Aorta (tissue), 5 donors: ENCODE data around the gene LRMDA. TPM values are rescaled to one million over a fixed set of nuclear protein-coding genes. Genes with fewer than 3 reads are reported as not detected.

Experiments used
- ATAC-seq: fragments of 200-7000 bp; cut with Tn5 transposase; one replicate; pipeline ENCODE4 v1.9.1; 2022; ENCODE audit warnings: moderate library complexity; ENCODE audit not compliant: low FRiP score
- DNase-seq, 2 donors: peaks; one replicate each; pipeline ENCODE4 v3.0.0-alpha.2; 2020
- H3K27ac ChIP-seq, 2 donors: one replicate each; pipeline ENCODE4 v1.5.1; 2013; ENCODE audit warnings: low read length in 2 of 2, mild to moderate bottlenecking in 2 of 2, moderate library complexity in 2 of 2, control low read depth in 1 of 2, inconsistent platforms in 1 of 2, low read depth in 1 of 2
- H3K27me3 ChIP-seq, 2 donors: one replicate each; pipeline ENCODE4 v1.6.1; 2013; ENCODE audit warnings: control low read depth in 1 of 2, low read length in 1 of 2, mild to moderate bottlenecking in 1 of 2, moderate library complexity in 1 of 2; ENCODE audit not compliant: insufficient read depth in 2 of 2, control insufficient read depth in 1 of 2
- H3K36me3 ChIP-seq, 2 donors: one replicate each; pipeline ENCODE4 v1.6.1; 2013; ENCODE audit warnings: control low read depth in 1 of 2, low read length in 1 of 2, mild to moderate bottlenecking in 1 of 2; ENCODE audit not compliant: insufficient read depth in 2 of 2, control insufficient read depth in 1 of 2
- H3K4me1 ChIP-seq, 2 donors: one replicate each; pipeline ENCODE4 v1.6.1; 2013; ENCODE audit warnings: low read length in 2 of 2, control low read depth in 1 of 2, mild to moderate bottlenecking in 1 of 2, moderate library complexity in 1 of 2; ENCODE audit not compliant: insufficient read depth in 2 of 2, control insufficient read depth in 1 of 2
- H3K4me3 ChIP-seq, 2 donors: one replicate each; pipeline ENCODE4 v1.5.1; 2013; ENCODE audit warnings: low read length in 2 of 2, control low read depth in 1 of 2, mild to moderate bottlenecking in 1 of 2
- H3K9me3 ChIP-seq: one replicate; pipeline ENCODE4 v1.6.1; 2013; ENCODE audit warnings: mild to moderate bottlenecking, low read length; ENCODE audit not compliant: control insufficient read depth
- WGBS, 2 donors: extraction: QIAGEN DNeasy Blood & Tissue Kit; methylation state at CpG; one replicate each; pipeline ENCODE4 v1.1.7; 2013; 5-methylcytosine and 5-hydroxymethylcytosine counted together
- intact Hi-C, 2 donors: fragments of 100-400 bp; cut with DNase I; formaldehyde crosslinking; loops; one replicate each; pipeline versions ENCODE4 v1.14.2 to v1.15.0; 2022
- polyA plus RNA-seq, 2 donors: library from polyadenylated mRNA; stranded (reverse); fragments of 200-250 nt; gene quantifications; one replicate each; pipeline ENCODE4 v1.2.3, GENCODE V29; 2013
- total RNA-seq, 2 donors: library from RNA; stranded (reverse); fragmentation: NEBNext Ultra II Directional; extraction: Animal tissue kit (Norgen Biotek cat#: 25700); gene quantifications; one replicate each; pipeline ENCODE4 v1.2.1, GENCODE V29; 2021
- donor health status: healthy with polysubstance abuse.
- donor health status: Bipolar disorder and iron deficiency.
- donor health status: DM: no; HTN: no; CAD: no.
- donor health status: DM: no; HTN: no; CAD: no.
- donor health status: DM: yes; HTN: yes; CAD: no.

The LRMDA gene
- total and polyA plus RNA-seq, 4 donors = 7.4 to 25.7 (median 14.7) TPM

DNA sequence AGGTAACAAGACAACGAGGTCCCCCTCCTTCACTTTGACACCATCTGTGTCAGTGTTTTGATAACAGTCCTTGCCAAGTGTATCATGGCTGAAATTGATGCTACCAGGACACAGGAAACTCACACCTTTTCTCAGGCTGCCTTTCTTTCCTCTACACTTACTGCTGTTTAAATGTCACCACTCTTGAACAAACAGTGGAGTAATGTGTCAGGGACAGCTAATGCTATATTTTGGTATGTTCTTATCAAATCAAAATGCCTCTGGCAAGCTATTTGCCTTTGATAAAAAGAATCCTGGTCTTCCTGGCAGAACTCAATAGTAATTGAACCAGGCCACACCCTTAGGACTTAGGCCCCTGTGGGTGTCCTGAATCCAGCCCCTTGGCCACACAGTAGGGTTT lies 692.9 kb downstream of the LRMDA start:
- Histone ChIP-seq H3K9me3 (no peaks in the 10 kb centered on the region), H3K4me3 (no peak overlapping the region), H3K4me1 (no peaks in the 10 kb centered on the region), H3K27me3 (no peaks in the 10 kb centered on the region), H3K36me3 (no peaks in the 10 kb centered on the region), H3K27ac (no peak overlapping the region)
- ATAC-seq = no peak
- 74 to 82% methylated on average over 1 of the region's 1 CpG for WGBS, 2 donors
- DNase-seq = no peak
- intact Hi-C loops = loop anchor here in 1 of 2 donors (10.0 kb wide), 1 partner anchor 141 kb away; no protein-coding TSS in a partner anchor

DNA sequence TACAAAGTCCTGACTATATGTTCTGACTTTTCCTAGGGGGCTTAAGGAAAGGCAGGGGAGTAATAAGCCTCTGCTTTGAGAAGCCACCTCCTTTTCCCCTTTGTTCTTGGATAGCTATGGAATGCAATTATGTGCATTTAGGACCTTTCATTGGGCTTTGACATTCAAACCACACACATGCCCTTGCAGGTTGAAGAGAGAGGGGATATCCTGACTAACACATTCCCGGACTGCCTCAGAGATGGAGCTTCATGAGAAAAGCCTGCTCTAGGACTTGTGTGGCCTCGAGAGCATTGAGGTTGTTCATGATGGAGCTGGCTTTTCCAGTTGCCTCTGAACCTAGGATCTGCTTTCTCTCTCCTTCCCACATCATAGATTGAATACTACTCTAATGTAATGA lies 694.5 kb downstream of the LRMDA start:
- no peaks in the 10 kb centered on the region for H3K27me3 ChIP-seq
- no peak overlapping the region for H3K27ac ChIP-seq
- 95 to 96% methylated on average over 2 of the region's 2 CpGs for WGBS, 2 donors
- H3K9me3 ChIP-seq = no peaks in the 10 kb centered on the region
- intact Hi-C loops = loop anchor here in 1 of 2 donors (10.0 kb wide), 1 partner anchor 139 kb away; no protein-coding TSS in a partner anchor
- DNase-seq (no peak), ATAC-seq (no peak)
- H3K36me3 ChIP-seq = no peaks in the 10 kb centered on the region
- no peak overlapping the region for H3K4me3 ChIP-seq
- H3K4me1 ChIP-seq = no peaks in the 10 kb centered on the region

DNA sequence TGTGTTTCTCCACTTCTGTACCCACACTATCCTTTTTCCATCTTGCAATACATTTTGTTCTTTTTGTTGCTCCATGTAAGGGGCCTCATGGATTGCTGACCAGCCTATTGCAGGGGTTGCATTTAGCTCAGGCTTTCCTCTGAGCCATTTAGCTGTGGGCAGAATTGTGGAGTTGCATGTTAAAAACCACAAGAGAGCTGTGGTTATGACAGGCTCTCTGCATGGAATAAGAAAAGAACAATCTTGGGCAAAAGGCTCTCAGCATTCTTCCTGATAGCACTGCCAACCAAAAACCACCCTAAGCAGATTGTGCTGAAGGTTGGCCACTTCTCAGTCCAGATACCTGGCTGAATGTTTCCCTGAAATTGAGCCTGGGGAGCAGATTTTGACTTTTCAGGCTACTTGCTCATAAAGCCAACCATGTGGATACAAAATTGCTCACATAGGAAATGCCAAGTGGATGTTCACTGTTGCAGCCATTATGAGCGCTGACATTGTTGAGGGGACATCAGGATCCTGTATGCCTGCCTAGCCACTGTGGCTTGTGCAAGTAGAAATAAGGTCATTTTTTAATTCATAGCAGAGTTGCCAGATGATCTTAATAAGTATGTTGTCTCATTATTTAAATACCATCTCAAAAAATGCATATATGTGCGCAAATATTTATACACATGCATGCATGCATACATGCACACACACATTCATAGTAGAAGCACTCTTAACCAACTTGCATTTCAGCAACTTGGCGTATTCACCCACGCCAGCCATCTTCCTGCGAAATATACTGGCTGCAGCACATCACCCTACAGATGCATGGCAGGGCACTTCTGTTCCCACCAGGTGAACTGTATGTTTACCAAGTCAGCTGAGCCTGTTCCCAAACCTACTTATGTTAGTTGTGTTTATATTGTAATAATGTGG lies 695.4 kb downstream of the LRMDA start:
- WGBS, 2 donors = 97 to 98% methylated on average over 5 of the region's 5 CpGs
- Histone ChIP-seq H3K27me3 (no peaks in the 10 kb centered on the region), H3K36me3 (no peaks in the 10 kb centered on the region), H3K27ac (no peak overlapping the region), H3K4me3 (no peak overlapping the region), H3K4me1 (no peaks in the 10 kb centered on the region), H3K9me3 (no peaks in the 10 kb centered on the region)
- ATAC-seq (no peak), DNase-seq (no peak)
- intact Hi-C loops = loop anchor here in 1 of 2 donors (10.0 kb wide), 1 partner anchor 138 kb away; no protein-coding TSS in a partner anchor

DNA sequence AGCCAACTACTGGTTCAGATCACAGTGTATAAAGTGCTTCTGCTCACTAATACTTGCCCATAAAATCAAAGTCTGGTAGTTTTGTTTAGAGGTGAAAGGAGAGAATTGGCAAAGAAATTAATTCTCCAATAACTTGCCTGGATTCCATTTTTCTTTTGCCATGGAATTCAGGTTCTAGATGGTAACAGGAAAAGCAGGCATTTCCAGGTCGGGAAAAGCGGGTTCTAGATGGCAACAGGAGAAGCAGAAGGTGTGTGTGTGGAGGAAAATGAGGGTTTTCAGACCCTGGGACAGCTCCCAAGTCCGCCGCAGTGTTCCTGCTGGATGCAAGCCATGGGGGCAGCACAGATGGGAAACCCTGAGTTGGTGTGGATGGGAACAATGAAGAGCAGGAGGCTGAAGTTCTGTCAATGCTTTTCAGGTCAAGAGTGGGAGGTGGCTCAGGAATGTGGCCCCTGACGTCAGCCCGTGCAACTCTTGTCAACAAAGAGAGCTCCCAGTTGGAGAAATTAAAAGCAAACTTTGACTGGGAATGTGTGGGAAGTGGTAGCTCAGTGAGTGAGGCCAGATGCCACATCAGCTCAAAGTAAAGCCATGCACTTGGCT lies 696.7 kb downstream of the LRMDA start:
- Histone ChIP-seq H3K27ac (no peak overlapping the region), H3K9me3 (no peaks in the 10 kb centered on the region), H3K4me1 (no peaks in the 10 kb centered on the region), H3K27me3 (no peaks in the 10 kb centered on the region), H3K36me3 (no peaks in the 10 kb centered on the region), H3K4me3 (no peak overlapping the region)
- DNase-seq (no peak), ATAC-seq (no peak)
- intact Hi-C loops = loop anchor here in 1 of 2 donors (10.0 kb wide), 1 partner anchor 137 kb away; no protein-coding TSS in a partner anchor
- WGBS, 2 donors = 67 to 76% methylated on average over 6 of the region's 6 CpGs

GRCh38 chr10:76129213-76129612 lies 697.8 kb downstream of the LRMDA start:
- intact Hi-C loops = loop anchor here in 1 of 2 donors (10.0 kb wide), 1 partner anchor 136 kb away; no protein-coding TSS in a partner anchor
- 17 to 28% methylated on average over 2 of the region's 2 CpGs for WGBS, 2 donors
- no peaks in the 10 kb centered on the region for H3K27me3 ChIP-seq
- H3K36me3 ChIP-seq = no peaks in the 10 kb centered on the region
- no peak for ATAC-seq
- H3K9me3 ChIP-seq = no peaks in the 10 kb centered on the region
- no peak overlapping the region for H3K4me3 ChIP-seq
- no peak for DNase-seq
- no peaks in the 10 kb centered on the region for H3K4me1 ChIP-seq
- no peak overlapping the region for H3K27ac ChIP-seq

DNA sequence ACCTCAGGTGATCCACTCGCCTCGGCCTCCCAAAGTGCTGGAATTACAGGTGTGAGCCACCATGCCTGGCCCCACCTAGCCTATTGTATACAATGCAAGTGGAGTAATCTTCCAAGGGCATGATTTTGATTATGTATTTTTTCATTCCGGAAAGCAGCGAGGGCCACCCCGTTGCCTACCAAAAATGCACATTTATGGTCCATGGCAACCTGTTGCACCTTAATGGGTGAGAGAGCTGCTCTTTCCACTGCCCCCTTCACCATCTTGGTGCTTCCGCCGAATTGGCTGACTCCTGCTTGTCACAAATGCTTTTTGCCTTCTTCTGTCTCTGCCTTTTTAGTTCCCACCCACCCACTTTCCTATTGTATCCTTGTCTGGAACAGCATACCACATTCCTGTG lies 699.5 kb downstream of the LRMDA start:
- ATAC-seq (no peak), DNase-seq (no peak)
- no peak overlapping the region for H3K27ac ChIP-seq
- H3K4me1 ChIP-seq = no peaks in the 10 kb centered on the region
- H3K36me3 ChIP-seq = no peaks in the 10 kb centered on the region
- WGBS, 2 donors = 92 to 96% methylated on average over 7 of the region's 7 CpGs
- no peak overlapping the region for H3K4me3 ChIP-seq
- H3K9me3 ChIP-seq = no peaks in the 10 kb centered on the region
- H3K27me3 ChIP-seq = no peaks in the 10 kb centered on the region
- intact Hi-C loops = no loop called here

- Histone ChIP-seq H3K27me3 (no peaks in the 10 kb centered on the region), H3K4me3 (no peak overlapping the region), H3K9me3 (no peaks in the 10 kb centered on the region), H3K27ac (no peak overlapping the region), H3K36me3 (no peaks in the 10 kb centered on the region), H3K4me1 (no peaks in the 10 kb centered on the region)
- intact Hi-C loops = no loop called here
- 93 to 97% methylated on average over 11 of the region's 11 CpGs for WGBS, 2 donors
- ATAC-seq (no peak), DNase-seq (no peak)
Observed at GRCh38 chr10:76133597-76134255, 702.3 kb downstream of the LRMDA start.

DNA sequence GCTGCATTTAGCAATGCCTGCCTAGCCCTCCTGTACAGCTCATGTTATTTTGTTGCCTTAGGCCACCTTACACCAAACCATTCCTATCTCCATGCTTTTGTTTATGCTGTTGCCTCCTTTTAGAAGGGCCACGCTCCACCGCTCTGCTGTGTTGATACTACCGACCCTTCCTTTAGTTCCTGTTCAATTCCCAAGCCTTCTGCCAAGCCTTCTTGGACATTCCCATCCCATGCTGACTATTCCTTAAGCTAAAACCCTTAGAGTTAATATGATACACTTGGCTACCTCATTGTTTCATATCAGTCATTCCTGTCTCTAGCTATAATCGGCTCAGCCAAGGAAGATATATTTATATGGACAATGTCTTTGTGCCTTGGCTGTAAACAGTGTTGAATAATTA lies 705.5 kb downstream of the LRMDA start:
- no peaks in the 10 kb centered on the region for H3K27me3 ChIP-seq
- DNase-seq (no peak), ATAC-seq (no peak)
- H3K36me3 ChIP-seq = no peaks in the 10 kb centered on the region
- intact Hi-C loops = no loop called here
- H3K9me3 ChIP-seq = no peaks in the 10 kb centered on the region
- WGBS, 2 donors = 95 to 96% methylated on average over 4 of the region's 4 CpGs
- H3K4me3 ChIP-seq = no peak overlapping the region
- H3K27ac ChIP-seq = no peak overlapping the region
- H3K4me1 ChIP-seq = no peaks in the 10 kb centered on the region
